ENCODE measurements around the gene AKAP8. TPM values are rescaled to one million over a fixed set of nuclear protein-coding genes. Genes with fewer than 3 reads are reported as not detected.
A peak's percentile ranks its signal among the peaks of the same experiment; 100 is the strongest.

AKAP8 gene
- total RNA-seq (2014; rRNA removed; shearing (Covaris generic)) = 26.4 and 36.5 TPM in 2 replicates
- polyA plus RNA-seq (2016; fragmentation: Nextera tagmentation; extraction: Ambion mirVana) = 22.4 and 25.2 TPM in 2 replicates
- long read RNA-seq, partial matches to known transcripts = 11 of 16 reads
- long read RNA-seq, other reads (novel, unspliced or antisense) = 1 of 16 reads

- peak; percentile 65 for TF ChIP-seq ETS1 (IDR thresholded peaks at IDR 0.05)
- TF ChIP-seq JUNB (IDR thresholded peaks at IDR 0.05; ENCODE audit: unreplicated experiment) = no peak
- TF ChIP-seq EZH2 (IDR thresholded peaks at IDR 0.05; ENCODE audit: low read depth, unreplicated experiment) = no peak
- TF ChIP-seq STAT1 (IDR thresholded peaks at IDR 0.05; ENCODE audit: unreplicated experiment) = no peak
- peak; percentile 93 for TF ChIP-seq CREB1 (CRISPR knock-in tag; IDR thresholded peaks at IDR 0.05; ENCODE audit: low read depth)
- TF ChIP-seq POLR2AphosphoS5 (IDR thresholded peaks at IDR 0.05; ENCODE audit: low read depth) = peak; percentile 79
- no peak for TF ChIP-seq ZNF462 (CRISPR knock-in tag; IDR thresholded peaks at IDR 0.05)
- Histone ChIP-seq H3K4me1 (ENCODE audit: insufficient read depth) (peaks cover 16% of the 10 kb centered on the region), H3F3A (replicated peaks; ENCODE audit: low read depth) (peaks cover 25% of the 10 kb centered on the region), H3K36me3 (ENCODE audit: insufficient read depth) (no peaks in the 10 kb centered on the region), H3K27me3 (ENCODE audit: insufficient read depth) (no peaks in the 10 kb centered on the region), H3K79me2 (replicated peaks; ENCODE audit: insufficient read depth) (peaks cover 48% of the 10 kb centered on the region), H4K20me1 (replicated peaks; ENCODE audit: insufficient read depth) (peaks cover 31% of the 10 kb centered on the region), H3K27ac (ENCODE audit: low read depth) (peak within 1 kb of the TSS; percentile 95), H3K9me2 (ENCODE audit: insufficient read depth) (no peaks in the 10 kb centered on the region), H3K4me2 (peak within 1 kb of the TSS; percentile 100), H3K4me3 (peak within 1 kb of the TSS; percentile 99), H2AFZ (peak within 1 kb of the TSS; percentile 74; the same call in 1 of the 2 replicates)
- ATAC-seq = peak; percentile 86
- H3K4me1 Mint-ChIP-seq = peaks cover 29% of the 10 kb centered on the region
- peak; percentile 98 for DNase-seq (ENCODE audit: low spot score)
- no peaks in the 10 kb centered on the region; the same call in 1 of the 3 replicates for H3K9me3 Mint-ChIP-seq
- H3K4me3 Mint-ChIP-seq = peak within 1 kb of the TSS; percentile 96
- peak within 1 kb of the TSS; percentile 100 for H3K27ac Mint-ChIP-seq
- peaks cover 14% of the 10 kb centered on the region for H3K27me3 Mint-ChIP-seq (ENCODE audit: insufficient read depth, low read depth, poor library complexity)
- peaks cover 12% of the 10 kb centered on the region for H3K36me3 Mint-ChIP-seq (ENCODE audit: low read depth)
Measured at GRCh38 chr19:15379083-15379998, at the start of gene AKAP8. AKAP8 (minus strand) TSS chr19:15379787; CDS start chr19:15379731, 56 bp downstream.

All from GM23338 (cell line).